KMS-11 (cell line): ENCODE measurements around the gene LTO1.

Source experiments
- H2AFZ ChIP-seq: fragments of 200-600 bp; sonication (generic); 2 replicates; pipeline ENCODE4 v1.6.1; 2016; ENCODE audit warnings: antibody characterized with exemption, mixed run types, low read depth
- H3K27ac ChIP-seq: fragments of 200-600 bp; sonication (generic); 2 replicates; pipeline ENCODE4 v1.6.1; 2016; ENCODE audit warnings: mild to moderate bottlenecking, mixed run types
- H3K27me3 ChIP-seq: fragments of 200-600 bp; sonication (generic); 2 replicates; pipeline ENCODE4 v1.6.1; 2017; ENCODE audit warnings: mild to moderate bottlenecking, low read depth, mixed run types, moderate library complexity; ENCODE audit not compliant: insufficient read depth
- H3K36me3 ChIP-seq: fragments of 200-600 bp; sonication (generic); 2 replicates; pipeline ENCODE4 v1.6.1; 2017; ENCODE audit warnings: mild to moderate bottlenecking, mixed run types; ENCODE audit not compliant: insufficient read depth
- H3K4me1 ChIP-seq: fragments of 200-600 bp; sonication (generic); 2 replicates; pipeline ENCODE4 v1.6.1; 2016; ENCODE audit warnings: mild to moderate bottlenecking, low read depth, mixed run types; ENCODE audit not compliant: poor library complexity, severe bottlenecking
- H3K4me2 ChIP-seq: fragments of 200-600 bp; sonication (generic); 2 replicates; pipeline ENCODE4 v1.7.0; 2016; ENCODE audit warnings: mild to moderate bottlenecking, mixed run types
- H3K4me3 ChIP-seq: fragments of 200-600 bp; sonication (generic); IDR thresholded peaks from 2 replicates; pipeline ENCODE4 v1.6.1; 2017; ENCODE audit warnings: low read depth, low read length, mixed read lengths; ENCODE audit not compliant: insufficient read depth
- H3K79me2 ChIP-seq: fragments of 200-600 bp; sonication (generic); 2 replicates; pipeline ENCODE4 v1.6.1; 2016; ENCODE audit warnings: low read depth, mixed run types; ENCODE audit not compliant: insufficient read depth
- H3K9ac ChIP-seq: fragments of 200-600 bp; sonication (generic); 2 replicates; pipeline ENCODE4 v1.6.1; 2016; ENCODE audit warnings: mild to moderate bottlenecking, mixed run types
- H4K20me1 ChIP-seq: fragments of 200-600 bp; sonication (generic); 2 replicates; pipeline ENCODE4 v1.6.1; 2016; ENCODE audit warnings: mild to moderate bottlenecking, mixed run types; ENCODE audit not compliant: insufficient read depth
- TF ChIP-seq, protein P1 (sequence below): fragments of 200-600 bp; sonication (generic); conservative IDR thresholded peaks from 2 replicates; pipeline ENCODE4 v1.6.1; 2017; ENCODE audit warnings: low read depth, mild to moderate bottlenecking, antibody characterized with exemption, low read length, moderate library complexity, mixed read lengths

The LTO1 gene

DNA sequence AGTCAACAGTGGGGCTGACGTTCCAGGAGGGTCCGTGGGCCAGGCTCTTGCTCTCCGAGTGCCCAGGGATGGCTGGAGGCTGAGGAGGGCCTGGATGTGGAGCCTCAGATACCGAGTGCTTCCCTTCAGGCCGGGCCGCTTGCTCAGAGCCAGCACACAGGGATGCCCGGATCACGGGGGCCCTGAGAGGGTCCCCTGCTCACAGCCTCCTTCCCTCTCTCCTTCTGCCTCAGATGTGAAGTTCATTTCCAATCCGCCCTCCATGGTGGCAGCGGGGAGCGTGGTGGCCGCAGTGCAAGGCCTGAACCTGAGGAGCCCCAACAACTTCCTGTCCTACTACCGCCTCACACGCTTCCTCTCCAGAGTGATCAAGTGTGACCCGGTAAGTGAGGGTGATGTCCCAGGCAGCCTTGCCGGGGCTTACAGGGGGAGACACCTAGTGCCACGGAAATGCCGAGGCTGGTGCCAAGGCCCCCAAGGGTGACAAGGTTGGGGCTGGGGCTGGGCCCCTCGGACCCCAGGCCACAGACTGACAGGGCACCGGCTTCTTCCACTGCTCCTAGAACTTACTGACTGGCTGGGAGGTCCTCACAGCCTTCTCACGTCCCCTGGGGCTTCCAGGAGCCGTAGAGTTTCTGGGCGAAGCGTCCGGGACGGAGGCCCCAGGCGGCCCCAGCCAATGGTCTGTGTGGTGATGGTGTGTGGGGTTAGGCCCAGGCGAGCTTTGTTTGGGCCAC, 27.2 kb downstream of the LTO1 start:
- Histone ChIP-seq H3K79me2 (no peaks in the 10 kb centered on the region), H2AFZ (no peak overlapping the region), H3K36me3 (no peaks in the 10 kb centered on the region), H4K20me1 (no peaks in the 10 kb centered on the region), H3K4me3 (no peak overlapping the region), H3K4me2 (no peak overlapping the region), H3K9ac (no peak overlapping the region), H3K27me3 (peaks cover 57% of the 10 kb centered on the region), H3K4me1 (no peaks in the 10 kb centered on the region), H3K27ac (no peak overlapping the region)
- TF ChIP-seq, protein P1, sequence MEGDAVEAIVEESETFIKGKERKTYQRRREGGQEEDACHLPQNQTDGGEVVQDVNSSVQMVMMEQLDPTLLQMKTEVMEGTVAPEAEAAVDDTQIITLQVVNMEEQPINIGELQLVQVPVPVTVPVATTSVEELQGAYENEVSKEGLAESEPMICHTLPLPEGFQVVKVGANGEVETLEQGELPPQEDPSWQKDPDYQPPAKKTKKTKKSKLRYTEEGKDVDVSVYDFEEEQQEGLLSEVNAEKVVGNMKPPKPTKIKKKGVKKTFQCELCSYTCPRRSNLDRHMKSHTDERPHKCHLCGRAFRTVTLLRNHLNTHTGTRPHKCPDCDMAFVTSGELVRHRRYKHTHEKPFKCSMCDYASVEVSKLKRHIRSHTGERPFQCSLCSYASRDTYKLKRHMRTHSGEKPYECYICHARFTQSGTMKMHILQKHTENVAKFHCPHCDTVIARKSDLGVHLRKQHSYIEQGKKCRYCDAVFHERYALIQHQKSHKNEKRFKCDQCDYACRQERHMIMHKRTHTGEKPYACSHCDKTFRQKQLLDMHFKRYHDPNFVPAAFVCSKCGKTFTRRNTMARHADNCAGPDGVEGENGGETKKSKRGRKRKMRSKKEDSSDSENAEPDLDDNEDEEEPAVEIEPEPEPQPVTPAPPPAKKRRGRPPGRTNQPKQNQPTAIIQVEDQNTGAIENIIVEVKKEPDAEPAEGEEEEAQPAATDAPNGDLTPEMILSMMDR, result no peak

DNA sequence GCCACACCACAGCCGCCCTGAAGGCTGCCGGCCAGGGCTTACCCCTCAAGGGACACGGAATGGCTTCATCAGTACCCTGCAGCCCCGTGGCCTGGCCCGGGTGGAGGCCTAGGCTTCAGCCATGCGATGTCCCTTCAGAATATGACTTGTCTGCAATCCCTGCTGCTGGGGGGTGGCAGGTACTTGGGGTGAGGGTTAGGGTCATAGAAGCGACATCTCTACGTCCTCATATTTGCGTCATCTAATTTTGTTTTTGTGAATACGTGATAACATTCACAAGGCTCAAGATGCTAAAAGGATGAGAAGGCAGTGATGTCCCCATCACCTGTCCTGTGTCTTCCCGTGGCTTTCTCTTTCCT, 27.8 kb downstream of the LTO1 start:
- H4K20me1 ChIP-seq, result no peaks in the 10 kb centered on the region
- H3K36me3 ChIP-seq, result no peaks in the 10 kb centered on the region
- no peak overlapping the region for H2AFZ ChIP-seq
- peaks cover 55% of the 10 kb centered on the region for H3K27me3 ChIP-seq
- no peak overlapping the region for H3K27ac ChIP-seq
- H3K79me2 ChIP-seq, result no peaks in the 10 kb centered on the region
- no peak overlapping the region for H3K9ac ChIP-seq
- H3K4me3 ChIP-seq, result no peak overlapping the region
- H3K4me2 ChIP-seq, result no peak overlapping the region
- TF ChIP-seq, protein P1, result no peak
- no peaks in the 10 kb centered on the region for H3K4me1 ChIP-seq

DNA sequence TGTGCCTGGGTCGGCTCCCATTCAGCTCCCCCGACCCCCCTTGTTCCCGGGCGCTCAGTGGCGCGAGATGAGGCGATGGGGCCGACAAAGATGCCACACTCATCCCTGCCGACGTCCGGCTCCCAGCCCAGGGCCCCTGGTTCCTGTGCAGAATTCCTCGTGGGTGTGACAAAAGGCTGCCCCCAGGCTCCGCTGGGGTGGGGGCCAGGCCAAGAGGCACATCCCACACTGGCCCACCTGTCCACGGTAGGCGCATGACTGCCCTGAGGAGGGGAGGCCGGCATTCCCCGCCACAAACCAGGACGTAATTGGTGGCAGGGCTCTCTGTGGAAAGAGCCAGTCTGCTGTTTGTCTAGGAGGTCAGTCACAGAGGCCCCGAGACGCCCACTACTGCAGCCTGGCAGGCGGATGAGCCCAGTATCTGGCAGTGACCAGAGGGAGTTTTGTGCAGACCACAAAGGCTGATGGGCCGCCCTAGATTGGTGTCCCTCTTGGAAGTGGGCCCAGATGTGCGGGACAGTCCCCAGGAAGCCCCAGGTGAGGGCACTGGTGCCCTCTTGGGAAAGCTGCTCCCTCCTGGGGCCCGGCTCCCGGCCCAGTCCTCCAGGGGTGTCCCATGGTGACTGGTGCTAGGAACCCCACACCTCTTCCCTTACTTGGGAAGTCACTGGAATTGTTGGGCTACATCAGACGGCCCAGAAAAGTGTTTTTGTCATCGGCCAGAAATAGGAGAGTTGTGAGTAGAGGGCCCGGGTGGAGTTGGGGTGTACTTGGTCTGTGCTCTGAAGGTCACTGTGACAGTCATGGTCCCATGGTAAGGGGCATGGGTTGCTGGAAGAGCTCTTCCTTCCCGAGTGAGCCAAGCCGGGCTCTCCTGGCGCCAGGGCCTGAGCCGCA, 28.4 kb downstream of the LTO1 start:
- no peaks in the 10 kb centered on the region for H3K79me2 ChIP-seq
- no peak overlapping the region for H3K4me3 ChIP-seq
- no peaks in the 10 kb centered on the region for H4K20me1 ChIP-seq
- H3K9ac ChIP-seq, result no peak overlapping the region
- no peaks in the 10 kb centered on the region for H3K4me1 ChIP-seq
- TF ChIP-seq, protein P1, result no peak
- no peak overlapping the region for H3K4me2 ChIP-seq
- H2AFZ ChIP-seq, result no peak overlapping the region
- no peak overlapping the region for H3K27ac ChIP-seq
- H3K27me3 ChIP-seq, result peaks cover 55% of the 10 kb centered on the region
- no peaks in the 10 kb centered on the region for H3K36me3 ChIP-seq

DNA sequence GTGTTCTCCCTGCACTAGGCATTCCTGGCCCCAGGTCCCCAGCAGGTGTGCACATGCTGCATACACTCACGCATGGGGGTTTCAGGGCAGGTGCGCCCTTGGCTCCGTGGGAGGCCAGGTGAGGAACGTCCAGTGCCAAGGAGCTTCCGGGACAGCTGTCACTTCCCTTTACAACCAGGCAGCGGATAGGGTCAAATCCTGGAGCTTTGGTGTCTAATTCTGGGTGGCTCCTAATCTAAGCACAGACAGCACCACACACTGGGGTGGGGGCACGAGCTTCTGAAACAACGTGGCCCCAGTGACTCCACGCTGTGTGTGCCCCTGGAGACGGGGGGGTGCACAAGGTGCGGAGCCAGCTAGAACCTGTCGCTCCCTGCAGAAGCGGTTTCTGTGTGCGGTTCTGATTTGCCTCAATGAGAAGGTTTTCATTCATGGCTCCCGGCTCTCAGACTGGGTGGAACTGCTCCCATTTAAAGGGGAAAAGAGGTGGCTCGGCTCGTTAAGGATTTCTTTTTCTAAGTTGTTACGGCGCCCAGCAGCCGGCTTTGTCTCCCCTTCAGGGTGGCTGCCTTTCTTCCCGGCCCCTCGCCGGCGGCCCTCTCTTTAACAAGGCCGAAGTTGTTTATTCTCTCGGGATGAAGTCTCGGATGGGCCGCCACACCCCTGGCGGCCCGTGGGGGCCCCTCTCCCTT, 29.2 kb downstream of the LTO1 start:
- Histone ChIP-seq H3K4me3 (no peak overlapping the region), H3K4me1 (no peaks in the 10 kb centered on the region), H3K4me2 (no peak overlapping the region), H3K27me3 (peaks cover 58% of the 10 kb centered on the region), H3K9ac (no peak overlapping the region), H3K36me3 (no peaks in the 10 kb centered on the region), H2AFZ (no peak overlapping the region), H3K27ac (no peak overlapping the region), H4K20me1 (no peaks in the 10 kb centered on the region), H3K79me2 (no peaks in the 10 kb centered on the region)
- TF ChIP-seq, protein P1, result no peak
